Testis (tissue), 2 donors: ENCODE measurements around the gene CPNE4.

ENCODE experiments used
- CTCF ChIP-seq, 3 experiments: fragments of 450-650 bp in 2 of 3; fragments of 200-600 bp in 1 of 3; sonication (generic) in 1 of 3; IDR thresholded peaks; one replicate each; pipeline ENCODE4 v1.5.1; 2016 to 2019; ENCODE audit warnings: antibody characterized with exemption in 3 of 3, mild to moderate bottlenecking in 2 of 3, moderate library complexity in 1 of 3
- POLR2A ChIP-seq: fragments of 450-650 bp; IDR thresholded peaks from one replicate; pipeline ENCODE4 v1.6.1; 2017; ENCODE audit warnings: antibody characterized with exemption, mild to moderate bottlenecking, moderate library complexity

- TF ChIP-seq POLR2A: no peak
- no peak for TF ChIP-seq CTCF (IDR thresholded peaks at IDR 0.05)
Measured at GRCh38 chr3:131749826-131750225, 285.0 kb downstream of the CPNE4 start.
